NOMO-1 treated with DMSO at 0.1 percent for 48 hours (cell line): ENCODE measurements around the gene PLXDC2.

Experiments
- DNase-seq: peaks from one replicate; lab custom pipeline; 2025; ENCODE audit not compliant: unreplicated experiment; lab: John Stamatoyannopoulos, UW

The PLXDC2 gene

DNA sequence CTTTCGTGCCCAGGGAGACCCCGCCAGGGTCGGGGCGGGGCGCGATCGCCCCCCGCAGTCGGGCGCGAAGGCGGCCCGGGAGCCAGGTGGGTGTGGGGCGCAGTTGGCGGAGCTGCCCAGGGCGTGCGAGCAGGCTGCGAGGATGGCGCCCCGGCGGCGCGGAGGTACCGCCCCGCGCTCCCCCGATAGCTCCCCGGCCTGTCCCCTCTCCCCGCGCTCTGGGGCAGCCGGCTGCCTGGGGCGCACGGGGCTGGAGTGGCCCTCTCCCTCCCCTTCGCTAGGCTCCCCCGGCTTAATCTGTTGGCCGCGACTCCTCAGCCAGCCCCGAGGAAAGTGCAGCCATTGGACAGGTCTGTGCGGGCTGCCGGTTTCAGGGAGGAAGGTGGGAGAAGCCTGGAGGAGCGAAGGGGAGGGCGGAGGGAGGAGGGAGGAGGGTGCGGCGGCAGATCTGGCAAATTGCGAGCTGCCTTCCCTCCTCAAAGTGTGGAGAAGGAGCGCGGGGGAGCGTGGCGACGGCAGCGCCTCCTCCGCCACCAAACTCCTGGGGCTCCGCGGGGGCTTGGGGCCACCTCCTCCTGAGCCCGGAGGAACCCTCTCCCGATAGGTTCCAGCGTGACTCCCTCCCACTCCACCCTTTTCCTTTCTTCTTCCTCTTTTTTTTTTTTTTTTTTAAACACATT is 361 bp upstream of the PLXDC2 start:
- DNase-seq: no peak

DNA sequence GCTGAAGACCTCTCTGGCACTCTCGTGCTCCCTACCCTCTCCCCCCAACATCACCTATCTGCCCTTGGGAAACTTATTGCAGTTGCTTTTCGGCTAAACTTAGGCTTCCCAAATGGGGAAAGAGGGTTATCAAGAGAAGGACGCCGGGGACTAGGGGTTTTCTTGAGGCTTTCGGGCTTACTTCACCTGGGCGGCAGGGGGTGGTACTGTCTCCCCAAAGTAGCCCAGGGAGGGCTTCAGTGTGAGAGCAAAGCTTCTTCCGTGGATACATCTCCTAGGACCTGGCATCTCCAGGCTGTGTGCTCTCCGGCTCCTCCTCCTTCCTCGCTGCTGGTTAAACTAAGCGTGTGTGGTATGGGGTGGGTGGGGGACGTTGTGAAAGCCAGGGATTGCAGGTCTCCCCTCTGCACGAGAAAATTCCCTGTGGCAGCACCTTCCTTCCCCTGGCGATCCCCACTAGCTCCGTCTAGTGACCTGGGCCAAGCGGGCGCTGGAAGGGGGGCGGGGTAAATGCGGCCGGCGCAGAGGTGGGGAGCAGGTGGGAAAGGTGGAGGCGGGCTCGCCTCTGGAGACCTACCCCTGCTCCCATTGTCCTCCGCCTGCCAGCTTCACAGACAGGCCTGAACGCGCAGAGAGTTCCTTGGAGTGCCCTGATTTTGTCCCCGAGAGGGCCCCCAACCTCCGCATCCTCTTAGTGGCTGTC is 1.1 kb downstream of the PLXDC2 start:
- no peak for DNase-seq

DNA sequence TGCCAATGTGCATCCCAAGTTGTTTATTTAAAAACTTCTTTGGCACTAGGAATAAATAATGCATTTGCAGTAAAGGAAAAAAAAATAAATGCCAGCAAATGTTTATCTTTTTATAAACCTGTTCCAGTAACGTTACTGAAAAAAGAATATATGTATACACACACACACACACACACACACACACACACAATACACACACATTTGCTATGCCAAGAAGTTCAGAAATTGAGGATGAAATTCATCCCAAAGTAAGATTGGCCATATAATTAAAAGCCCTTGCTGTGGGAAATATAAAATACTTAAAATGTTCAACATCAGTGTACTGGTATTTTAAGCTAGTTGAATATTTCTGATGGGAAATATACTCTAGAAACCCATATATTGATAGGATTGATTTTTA is 2.6 kb downstream of the PLXDC2 start:
- DNase-seq: no peak

DNA sequence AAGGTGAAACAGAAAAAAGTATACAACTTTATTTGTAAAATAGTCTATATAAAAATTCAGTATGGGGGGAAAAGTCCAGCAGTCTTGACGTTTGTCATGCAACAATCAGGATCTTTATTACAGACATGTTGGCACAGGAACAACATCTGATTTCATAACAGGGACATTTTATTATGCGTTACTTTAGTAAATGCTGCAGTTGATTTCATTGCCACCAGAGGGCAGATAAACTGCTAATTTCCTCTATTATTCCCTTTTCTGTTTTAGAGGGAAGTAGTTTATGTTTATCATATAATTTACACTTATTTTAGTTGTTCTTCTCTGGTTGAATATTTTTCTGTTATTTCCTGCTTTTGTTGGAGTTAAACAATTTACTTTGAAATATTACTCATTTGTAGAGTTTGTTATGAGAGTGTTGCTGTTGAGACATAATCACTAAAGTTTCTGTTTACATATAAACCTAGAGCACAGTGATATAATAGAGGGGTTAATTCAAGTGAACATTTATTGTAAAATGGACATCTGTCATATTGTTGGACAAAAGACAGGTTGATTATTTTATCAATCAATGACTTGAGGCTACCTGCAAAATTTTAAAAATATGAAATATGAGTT is 3.3 kb downstream of the PLXDC2 start:
- DNase-seq: peak; percentile 73

DNA sequence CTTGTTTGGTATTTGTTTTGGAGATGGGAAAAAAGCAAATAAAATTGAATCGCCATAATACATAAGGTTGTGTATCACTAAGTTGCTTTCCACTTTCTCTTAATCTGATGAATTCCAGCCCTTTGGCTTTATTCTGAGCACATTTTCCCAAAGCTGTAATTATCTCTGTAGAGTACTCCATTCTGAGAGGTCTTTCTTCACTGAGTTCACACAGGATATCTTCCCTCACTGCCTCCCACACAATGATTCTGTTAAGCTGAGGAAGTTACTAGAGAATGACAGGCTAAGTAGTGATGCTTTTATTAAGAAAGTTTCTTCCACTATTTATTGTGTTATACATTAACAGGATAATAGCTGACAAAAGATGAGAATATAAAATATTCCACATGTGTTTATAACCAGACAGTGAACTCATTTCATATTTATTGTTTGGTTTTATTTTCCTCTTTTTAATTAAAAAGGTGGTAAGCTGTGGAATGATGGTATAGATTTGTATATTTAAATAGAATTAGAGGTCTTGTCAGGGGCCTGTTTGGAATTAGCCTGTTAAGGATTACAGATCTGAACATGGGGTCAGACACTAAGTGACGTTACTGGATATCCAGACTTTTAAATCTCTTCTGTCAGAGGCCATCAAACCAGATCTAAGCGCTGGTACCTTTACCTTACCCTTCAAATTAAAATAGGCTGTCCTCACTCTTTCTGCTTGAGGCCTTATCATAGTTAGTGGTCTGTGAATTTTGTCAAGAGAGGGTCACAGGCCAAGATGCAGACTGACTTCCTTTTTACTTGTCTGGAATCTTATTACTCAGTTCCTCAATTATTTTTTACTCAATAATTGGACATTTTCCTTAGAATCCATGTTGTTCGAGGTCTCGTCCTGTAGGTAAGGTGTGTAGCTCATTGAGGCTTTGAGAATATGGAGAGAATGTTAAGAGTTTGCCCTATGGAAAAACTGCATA is 8.4 kb downstream of the PLXDC2 start:
- peak; percentile 54 for DNase-seq

DNA sequence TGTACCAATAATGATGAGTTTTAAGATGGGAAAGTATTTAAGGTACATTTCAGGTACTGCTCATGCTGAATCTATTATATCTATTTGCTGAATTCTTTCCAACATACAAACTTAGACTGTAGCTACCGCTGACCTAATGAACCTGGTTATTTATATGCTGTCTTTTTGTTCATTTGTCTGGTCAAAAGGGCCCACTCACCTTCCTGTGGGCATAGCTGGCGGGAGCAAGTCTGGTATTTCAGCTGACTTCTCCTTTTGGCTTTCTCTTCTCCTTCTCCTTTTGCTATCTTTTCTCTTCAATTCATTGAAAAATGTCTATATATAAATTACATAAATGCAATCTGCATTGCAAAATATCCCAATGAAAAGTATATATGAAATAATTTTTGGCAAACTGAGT is 9.5 kb downstream of the PLXDC2 start:
- DNase-seq: peak; percentile 88

DNA sequence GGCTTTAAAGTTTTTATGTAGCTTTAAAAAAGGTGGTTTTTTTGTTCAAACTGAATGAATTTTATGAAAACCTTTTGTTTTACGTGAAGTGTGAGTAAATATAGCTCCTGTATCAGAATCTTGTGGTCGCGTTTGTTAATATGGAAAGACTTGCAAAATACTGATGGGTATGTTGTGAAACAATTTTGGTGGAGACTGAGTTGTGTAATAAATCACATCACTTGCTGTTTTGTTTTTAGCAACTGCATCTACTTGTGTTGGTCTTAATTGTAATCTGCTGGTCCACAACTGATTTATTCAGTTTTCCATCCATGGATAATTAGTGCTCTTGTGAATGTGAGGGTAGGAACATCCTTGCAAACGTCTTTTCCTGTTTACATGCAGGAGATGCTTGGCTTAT is 10.5 kb downstream of the PLXDC2 start:
- DNase-seq: peak; percentile 89

DNA sequence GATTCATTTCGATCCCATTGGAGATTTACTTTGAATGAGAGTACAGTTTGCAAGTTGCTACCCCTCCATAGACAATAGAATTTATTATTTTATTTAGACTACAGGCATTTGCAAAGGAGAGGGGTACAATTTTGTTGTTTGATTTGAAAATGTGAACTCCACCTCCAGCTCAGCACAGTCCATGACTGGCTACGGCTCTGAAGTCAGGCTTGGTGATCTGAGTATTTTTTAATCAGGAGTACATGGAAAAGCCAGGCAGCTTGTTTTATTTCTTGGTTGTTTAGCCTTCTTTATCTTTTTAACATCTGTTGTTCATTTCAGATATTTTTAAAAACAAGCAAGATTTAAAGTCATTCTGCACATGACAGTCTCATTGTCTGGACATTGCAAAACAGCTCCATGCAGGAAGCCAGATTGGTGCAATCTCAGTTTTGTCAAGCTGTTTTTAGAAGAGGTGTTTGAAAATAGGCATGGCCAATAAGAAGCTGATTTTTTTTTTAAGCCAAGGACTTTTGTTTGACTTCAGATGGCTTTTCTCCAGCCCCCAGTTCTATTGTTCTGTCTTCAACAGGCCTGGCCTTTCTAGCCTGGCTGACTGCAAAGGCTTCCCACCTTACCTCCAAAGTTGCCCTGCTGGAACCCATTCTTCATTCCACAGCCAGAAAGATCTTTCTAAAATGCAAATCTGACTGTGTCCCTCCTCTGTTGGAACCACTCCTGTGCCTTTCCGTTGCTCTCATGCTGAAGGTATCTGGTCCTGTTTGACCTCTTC is 12.2 kb downstream of the PLXDC2 start:
- peak; percentile 64 for DNase-seq

DNA sequence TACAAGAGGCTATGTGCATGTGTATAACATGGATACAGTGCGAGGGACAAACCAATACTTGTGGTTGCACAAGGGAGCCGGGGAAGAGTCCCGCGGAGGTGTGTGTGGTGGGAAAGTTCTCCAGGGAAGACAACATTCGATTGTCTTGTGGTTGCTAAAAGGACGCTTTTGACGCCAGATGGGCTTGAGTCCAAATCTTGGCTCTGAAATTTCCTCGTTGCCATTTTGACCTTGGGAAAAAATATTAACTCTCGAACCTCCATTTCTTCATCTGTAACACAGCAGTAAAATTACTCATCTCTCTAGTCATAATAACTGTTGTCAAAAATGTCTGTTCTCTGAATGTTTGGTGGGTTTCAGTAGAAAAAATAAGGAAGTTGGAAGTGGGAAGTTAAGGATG is 16.5 kb downstream of the PLXDC2 start:
- peak; percentile 61 for DNase-seq

DNA sequence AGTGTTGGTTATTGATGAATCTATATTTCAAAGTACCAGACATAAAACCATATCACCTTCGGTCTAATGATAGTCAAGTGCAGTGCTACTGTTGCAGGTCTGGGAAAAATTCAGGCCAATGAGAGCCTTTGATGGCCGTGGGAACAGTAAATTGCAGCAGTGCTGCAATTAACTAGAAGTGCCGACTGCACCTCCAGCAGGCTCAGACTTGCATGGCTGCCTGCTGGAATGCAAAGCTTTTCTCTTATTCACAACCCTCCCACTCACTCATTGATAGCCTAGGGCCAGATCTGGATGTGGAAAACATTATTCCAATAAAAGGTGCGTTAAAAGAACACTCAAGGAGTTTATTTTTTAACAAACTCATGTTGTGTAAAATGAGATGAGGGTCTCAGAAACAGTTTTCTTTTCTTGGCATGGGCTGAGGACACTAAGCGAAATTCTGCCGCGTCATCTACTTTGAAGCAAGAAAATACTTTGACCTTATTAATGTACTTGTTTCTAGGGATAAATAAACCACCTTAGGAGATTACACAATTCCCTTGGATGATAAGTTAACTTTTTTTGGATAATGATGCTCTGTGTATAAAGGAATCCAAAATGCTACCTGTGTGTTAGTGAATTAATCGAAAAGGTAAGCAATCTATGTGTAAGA is 17.1 kb downstream of the PLXDC2 start:
- DNase-seq: peak; percentile 53

DNA sequence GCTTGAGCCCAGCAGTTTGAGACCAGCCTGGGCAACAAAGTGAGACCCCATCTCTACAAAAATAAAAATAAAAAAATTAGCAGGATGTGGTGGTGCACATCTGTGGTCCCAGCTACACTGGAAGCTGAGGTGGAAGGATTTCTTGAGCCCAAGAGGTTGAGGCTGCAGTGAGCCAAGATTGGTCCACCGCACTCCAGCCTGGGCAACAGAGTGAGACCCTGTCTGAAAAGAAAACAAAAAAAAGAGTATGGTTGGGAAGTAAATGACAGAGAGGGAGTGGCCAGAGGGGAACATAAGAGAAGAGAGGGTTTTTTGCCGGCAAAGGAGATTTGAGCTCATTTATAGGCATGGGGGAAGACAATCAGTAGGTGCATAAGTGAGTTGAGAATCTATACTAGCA is 19.7 kb downstream of the PLXDC2 start:
- no peak for DNase-seq

DNA sequence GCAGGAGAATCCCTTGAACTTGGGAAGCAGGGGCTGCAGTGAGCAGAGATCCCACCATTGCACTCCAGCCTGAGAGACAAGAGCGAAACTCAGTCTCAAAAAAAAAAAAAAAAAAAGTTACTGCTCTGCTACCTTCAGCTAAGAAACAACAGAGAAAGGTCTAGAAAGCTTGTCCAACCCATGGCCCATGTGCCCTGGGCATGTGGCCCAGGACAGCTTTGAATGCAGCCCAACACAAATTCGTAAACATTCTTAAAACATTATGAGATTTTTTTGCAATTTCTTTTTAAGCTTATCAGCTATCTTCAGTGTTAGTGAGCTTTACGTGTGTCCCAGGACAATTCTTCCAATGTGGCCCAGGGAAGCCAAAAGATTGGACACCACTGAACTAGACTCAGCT is 22.9 kb downstream of the PLXDC2 start:
- no peak for DNase-seq

DNA sequence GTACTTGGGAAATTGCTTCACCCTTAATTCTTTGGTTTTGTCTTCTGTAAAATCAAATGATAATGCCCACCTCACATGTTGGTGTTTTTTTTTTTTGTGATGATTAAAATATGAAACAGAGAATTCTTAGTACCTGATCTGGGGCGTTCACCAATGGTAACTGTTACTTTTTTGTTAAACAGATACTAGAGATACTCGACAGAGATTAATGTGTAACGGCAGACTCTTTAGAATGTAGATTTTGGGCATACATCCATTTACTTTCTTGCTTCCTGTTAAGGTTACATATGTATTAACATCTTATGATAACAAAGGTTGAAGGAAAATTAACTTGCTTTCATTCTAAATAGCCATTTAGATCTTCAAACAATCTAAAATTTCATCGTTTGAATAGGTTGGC is 23.3 kb downstream of the PLXDC2 start:
- no peak for DNase-seq

DNA sequence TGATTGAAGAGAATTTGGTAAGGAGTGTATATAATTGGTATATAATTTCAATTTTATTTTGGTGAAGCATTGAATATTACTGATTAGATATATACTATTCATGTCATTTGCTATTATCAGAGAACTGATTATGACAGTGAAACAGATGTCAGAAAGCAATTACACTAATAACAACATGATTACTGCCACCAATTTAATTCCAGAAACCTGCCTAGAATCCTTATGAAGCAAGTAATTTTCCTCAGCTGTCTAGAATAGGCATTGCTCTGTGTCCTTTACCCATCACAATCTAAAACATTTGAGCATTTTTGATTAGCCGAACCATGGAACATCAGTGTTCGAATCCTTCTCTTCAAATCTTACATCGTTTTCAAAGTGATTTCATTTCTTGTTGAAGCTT is 24.5 kb downstream of the PLXDC2 start:
- DNase-seq: no peak

DNA sequence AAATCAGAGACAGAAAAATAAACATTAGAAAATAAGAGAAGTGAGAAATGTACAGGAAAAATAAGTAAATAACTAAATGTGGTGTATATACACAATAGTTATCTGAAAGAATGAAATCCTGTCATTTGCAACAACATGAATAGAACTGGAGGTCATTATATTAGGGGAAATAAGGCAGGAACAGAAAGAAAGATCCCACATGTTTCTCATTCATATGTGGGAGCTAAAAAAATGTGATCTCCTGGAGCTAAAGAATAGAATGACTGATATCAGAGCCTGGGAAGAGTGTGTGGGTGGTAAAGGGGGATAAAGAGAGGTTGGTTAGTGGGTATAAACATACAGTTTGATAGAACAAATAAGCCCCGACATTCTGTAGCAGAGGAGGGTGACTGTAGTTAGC is 27.3 kb downstream of the PLXDC2 start:
- DNase-seq: no peak

DNA sequence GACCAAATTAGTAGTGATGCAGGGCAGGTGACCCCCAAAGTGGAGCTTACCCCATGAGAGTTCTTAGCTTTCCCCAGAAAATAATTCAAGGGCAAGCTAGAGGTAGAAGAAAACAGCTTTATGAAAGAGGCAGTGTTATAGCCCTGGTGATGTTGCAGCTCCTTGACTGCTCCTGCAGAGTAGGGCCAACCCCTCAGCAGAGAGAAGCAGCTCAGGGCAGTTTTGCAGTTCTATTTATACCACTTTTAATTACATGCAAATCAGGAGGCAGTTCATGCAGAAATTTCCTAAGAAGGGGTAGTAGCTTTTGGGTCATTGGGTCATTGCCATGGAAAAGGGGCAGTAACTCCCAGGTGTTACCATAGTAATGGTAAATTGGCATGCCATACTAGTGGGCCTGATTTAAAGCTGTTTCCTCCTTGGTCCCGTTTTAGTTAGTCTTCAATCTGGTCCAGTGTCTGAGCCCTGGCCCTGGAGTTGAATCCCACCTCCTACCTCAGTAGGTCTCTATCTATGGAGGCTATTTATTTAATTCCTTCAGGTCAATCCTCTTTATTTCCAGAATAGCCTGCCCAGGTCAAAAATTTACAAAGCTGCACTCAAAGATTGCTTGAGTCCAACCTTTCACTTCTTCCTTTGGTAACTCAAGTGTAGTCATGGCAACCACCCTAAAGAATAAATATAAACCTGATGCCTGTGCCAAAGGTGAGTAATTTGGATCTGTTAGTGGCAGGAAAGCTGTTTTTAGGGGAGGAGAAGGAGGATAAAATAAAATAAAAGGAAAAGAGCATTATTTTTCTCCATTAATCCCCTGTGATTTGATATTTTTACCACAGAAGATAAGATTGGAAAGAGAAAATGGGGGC is 29.5 kb downstream of the PLXDC2 start:
- no peak for DNase-seq

DNA sequence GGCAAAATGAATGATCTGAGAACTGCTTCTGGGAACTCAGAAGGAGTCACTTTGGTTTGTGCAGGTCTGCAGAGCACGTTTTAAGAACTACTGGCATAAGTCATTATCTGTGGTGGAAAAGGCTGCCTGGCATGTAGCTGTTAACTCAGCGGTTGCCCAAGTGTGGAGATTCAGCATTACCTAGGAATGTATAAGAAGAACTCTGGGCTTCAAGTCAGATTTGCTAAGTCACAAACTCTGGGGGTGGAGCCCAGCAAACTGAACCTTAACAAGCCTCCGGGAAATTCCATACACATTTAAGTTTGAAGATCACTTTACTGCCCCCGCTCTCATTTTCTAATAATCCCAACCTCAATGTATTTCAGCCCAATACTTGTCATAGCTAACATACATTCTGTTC is 31.1 kb downstream of the PLXDC2 start:
- no peak for DNase-seq

DNA sequence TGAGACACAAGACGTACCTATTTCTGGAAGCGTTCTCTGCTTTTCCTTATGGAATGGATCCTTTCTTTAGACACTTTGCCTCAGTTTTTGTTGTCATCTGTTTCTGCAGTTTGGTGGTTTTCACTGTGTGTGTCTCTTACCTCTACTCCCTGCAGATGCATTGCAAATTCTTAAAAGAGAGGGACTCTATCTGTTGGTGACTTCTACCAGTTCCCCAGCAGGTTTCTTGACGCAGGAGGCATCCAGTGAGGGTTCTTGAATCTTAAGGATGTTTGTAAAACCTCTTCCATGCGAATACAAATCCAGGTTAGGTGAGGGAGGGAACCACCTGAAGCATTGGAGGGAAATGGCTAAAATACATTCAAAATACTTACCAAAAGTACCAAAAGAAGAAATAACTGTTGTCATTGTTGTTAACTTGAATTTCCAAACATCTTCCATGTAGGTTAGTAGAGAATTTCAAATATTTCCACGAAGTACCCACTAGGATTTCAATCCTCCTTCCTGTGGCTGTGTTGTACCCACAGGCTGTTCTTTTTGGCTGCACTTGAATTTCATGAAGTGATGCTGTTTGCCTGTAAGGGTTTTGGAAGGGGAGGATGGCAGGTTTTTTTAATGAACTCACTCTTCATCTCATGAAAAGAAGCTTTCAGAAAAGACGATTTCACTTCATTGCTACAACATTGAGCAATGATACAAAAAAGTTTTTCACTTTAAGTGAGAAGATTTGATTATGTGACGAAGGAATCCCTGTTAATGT is 32.2 kb downstream of the PLXDC2 start:
- no peak for DNase-seq
